ENCODE data around the gene MAB21L4. TPM values are rescaled to one million over a fixed set of nuclear protein-coding genes. Genes with fewer than 3 reads are reported as not detected.

MAB21L4 gene
- total RNA-seq, 1 experiment from 2014 or later = 0.15 TPM

DNA sequence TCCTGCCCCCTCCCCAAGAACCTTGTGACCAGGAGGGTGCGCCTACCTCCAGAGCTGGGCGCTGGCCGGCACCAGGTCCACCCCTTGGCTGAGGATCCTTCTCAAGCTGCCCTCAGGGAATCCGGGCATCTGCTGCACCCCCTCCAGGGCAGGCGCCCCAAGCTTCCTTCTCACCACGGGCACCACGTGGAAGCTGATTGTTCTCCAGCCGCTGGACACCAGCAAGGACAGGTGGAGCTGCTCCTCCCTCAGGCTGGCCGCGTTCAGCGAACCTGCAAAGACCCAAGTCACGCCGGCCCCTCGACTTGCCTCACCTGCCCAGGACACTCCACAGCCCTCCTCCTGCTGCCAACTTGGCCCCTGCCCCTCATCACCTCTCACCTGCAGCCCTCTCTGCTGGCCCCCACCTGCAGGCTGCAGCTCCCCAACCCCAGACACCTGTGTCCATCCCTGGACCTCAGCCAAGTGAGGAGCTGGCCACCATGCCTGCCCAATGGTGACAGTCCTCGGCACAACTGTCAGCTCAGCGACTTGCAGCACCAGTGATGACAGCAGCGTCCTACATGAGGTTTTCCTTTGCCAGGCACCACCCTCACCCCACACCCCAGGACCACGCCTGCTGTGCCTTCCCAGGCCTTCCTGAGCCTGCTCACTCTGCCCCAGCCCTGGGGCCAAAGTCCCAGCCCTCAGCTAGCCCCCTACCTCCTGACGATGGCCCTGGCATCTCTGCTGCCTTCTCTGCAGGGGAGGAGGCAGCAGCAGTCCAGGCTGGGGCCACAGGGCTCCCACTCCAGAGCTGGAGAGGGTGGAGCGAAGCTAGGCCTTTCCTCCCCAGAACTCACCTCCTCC is 4.2 kb downstream of the MAB21L4 start:
- Histone ChIP-seq H4K5ac (ENCODE audit: insufficient read length, low read depth, low read length) (no peak overlapping the region), H3K56ac (ENCODE audit: insufficient read length, low read depth, low read length) (no peak overlapping the region), H2BK5ac (ENCODE audit: insufficient read length, low read length) (no peak overlapping the region), H2AK5ac (ENCODE audit: insufficient read length, low read length) (no peak overlapping the region), H3K27me3 (ENCODE audit: insufficient read depth, low read length) (no peaks in the 10 kb centered on the region), H3K9ac (ENCODE audit: extremely low read depth, insufficient read length, low read length) (no peak overlapping the region), H4K8ac (replicated peaks; ENCODE audit: insufficient read length, low read depth, low read length) (no peak overlapping the region), H3K23me2 (ENCODE audit: insufficient read length, low read depth, low read length, poor library complexity, severe bottlenecking) (no peaks in the 10 kb centered on the region), H2AFZ (ENCODE audit: low read length) (no peak overlapping the region), H3K14ac (ENCODE audit: insufficient read depth, low read length) (no peak overlapping the region; the same call in 1 of the 2 replicates), H3K79me2 (ENCODE audit: insufficient read depth, low read length) (no peaks in the 10 kb centered on the region), H3K4me1 (ENCODE audit: insufficient read depth, low read length) (no peaks in the 10 kb centered on the region), H3K79me1 (ENCODE audit: insufficient read depth, low read depth, low read length, poor library complexity, severe bottlenecking) (no peaks in the 10 kb centered on the region), H2BK12ac (ENCODE audit: insufficient read length, low read depth, low read length) (no peak overlapping the region), H2BK120ac (ENCODE audit: low read depth, low read length, poor library complexity, severe bottlenecking) (no peak overlapping the region), H3K27ac (ENCODE audit: insufficient read length, low read depth, low read length) (no peak overlapping the region), H4K91ac (ENCODE audit: insufficient read length, low read depth, low read length) (no peak overlapping the region), H3K4ac (ENCODE audit: low read depth, low read length) (no peak overlapping the region), H3T11ph (ENCODE audit: low read length) (no peak overlapping the region), H3K23ac (ENCODE audit: insufficient read length, low read depth, low read length) (no peak overlapping the region), H2BK15ac (ENCODE audit: low read depth, low read length) (no peak overlapping the region), H3K4me2 (ENCODE audit: insufficient read depth, insufficient read length, low read length) (no peak overlapping the region), H4K20me1 (ENCODE audit: control insufficient read depth, insufficient read depth, insufficient read length) (no peaks in the 10 kb centered on the region), H3K18ac (ENCODE audit: insufficient read length, low read depth, low read length) (no peak overlapping the region), H3K9me3 (ENCODE audit: control insufficient read depth, low read depth, low read length) (no peaks in the 10 kb centered on the region), H2BK20ac (ENCODE audit: low read depth, low read length, poor library complexity, severe bottlenecking) (no peak overlapping the region)
- H3K4me3 Mint-ChIP-seq = no peak overlapping the region
- H3K9me3 Mint-ChIP-seq = no peaks in the 10 kb centered on the region
- H3K4me1 Mint-ChIP-seq = peaks cover 6 to 12% of the 10 kb centered on the region in 2 experiments
- no peak overlapping the region for H3K27ac Mint-ChIP-seq
- WGBS (ENCODE audit: extremely low coverage, insufficient read length, low lambda C conversion rate) = no CpG with 5 or more reads among the region's 20 CpGs
- H3K36me3 Mint-ChIP-seq (ENCODE audit: insufficient read depth in 1 of 3, low read depth in 3 of 3) = no peaks in the 10 kb centered on the region
- TF ChIP-seq, protein P1, sequence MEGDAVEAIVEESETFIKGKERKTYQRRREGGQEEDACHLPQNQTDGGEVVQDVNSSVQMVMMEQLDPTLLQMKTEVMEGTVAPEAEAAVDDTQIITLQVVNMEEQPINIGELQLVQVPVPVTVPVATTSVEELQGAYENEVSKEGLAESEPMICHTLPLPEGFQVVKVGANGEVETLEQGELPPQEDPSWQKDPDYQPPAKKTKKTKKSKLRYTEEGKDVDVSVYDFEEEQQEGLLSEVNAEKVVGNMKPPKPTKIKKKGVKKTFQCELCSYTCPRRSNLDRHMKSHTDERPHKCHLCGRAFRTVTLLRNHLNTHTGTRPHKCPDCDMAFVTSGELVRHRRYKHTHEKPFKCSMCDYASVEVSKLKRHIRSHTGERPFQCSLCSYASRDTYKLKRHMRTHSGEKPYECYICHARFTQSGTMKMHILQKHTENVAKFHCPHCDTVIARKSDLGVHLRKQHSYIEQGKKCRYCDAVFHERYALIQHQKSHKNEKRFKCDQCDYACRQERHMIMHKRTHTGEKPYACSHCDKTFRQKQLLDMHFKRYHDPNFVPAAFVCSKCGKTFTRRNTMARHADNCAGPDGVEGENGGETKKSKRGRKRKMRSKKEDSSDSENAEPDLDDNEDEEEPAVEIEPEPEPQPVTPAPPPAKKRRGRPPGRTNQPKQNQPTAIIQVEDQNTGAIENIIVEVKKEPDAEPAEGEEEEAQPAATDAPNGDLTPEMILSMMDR (conservative IDR thresholded peaks at IDR 0.05) = no peak
- no peaks in the 10 kb centered on the region for H3K27me3 Mint-ChIP-seq (ENCODE audit: low read depth)
- no peak for DNase-seq

All from H9 (cell line).